GM19099 (cell line): ENCODE results near the gene PLCB2.

Experiments used
- POLR2A ChIP-seq: IDR thresholded peaks from 3 replicates; pipeline ENCODE4 v1.6.1; 2011; ENCODE audit warnings: low read depth; ENCODE audit not compliant: insufficient read length; ENCODE audit errors: extremely low read depth

Gene PLCB2

DNA sequence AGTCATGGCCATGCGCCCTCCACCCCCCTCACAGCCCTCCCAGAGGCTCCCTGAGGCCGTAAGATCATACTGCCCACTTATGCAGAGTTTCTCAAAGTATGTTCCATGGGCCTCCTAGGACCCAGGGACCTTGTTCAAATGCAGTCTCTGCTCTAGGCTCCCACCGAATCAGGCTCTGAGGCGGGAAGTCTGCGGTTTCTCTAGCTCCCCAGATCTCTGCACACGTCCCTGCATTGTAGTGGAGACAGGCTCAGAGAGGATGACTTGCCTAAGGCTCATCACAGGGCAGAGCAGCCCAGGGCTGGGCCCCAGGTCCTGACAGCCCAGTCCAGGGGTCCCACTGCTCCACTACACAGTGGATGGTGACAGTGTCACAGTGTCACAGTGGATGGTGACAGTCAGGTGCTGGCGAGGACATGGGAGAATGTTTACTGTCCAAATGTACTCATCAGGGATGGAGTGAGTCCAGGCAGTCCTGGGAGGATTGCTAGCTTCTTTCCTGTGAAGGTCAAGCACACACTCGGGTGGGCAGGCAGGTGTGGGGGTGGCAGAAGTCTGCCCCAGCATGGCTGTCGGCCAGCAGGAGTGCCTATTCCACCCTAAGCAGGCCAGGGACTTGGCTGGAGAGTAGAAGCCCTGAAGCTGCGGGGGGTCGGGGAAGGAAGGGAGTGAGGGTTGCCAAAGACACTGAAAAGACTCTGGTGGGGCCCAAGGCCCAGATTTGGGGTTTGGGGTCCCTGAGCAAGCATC lies 37.3 kb downstream of the PLCB2 start:
- no peak for TF ChIP-seq POLR2A

DNA sequence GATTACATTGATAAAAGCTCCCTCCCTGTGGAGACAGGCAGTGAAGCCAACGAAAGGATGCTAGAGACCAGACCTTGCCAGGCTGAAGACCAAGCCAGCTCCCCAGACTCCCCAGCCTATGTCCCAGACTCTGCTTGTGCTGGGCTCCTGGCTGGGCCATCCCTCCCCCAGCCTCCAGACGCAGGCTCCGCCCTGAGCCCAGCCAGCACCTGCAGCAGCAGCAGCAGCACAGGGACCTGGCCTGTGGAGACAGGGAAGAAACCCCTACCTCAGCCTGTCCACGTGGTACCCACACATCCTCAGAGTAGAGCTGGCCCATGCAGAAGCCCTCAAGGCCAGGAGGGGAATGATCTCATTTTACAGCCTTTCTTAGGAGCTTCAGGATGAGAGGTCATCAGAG lies 38.1 kb downstream of the PLCB2 start:
- TF ChIP-seq POLR2A: no peak

DNA sequence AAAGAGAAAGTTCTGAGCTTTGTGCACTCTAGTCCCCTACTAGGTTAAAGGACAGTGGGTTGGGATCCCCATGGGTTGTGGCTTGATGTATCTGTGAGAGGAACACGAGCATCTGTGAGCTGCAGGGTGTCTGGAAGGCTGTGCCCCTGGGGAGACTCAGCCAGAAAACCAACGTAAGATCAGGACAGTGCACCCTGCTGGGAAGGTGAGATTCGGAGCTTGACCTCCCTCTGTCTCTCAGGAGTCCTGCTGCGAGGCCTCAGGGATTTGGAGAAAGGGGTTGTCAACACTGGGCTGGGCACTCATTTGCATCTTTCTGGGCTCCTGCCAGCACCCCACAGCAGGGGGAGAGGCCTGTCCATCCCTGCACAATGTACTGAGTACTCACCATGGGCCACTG lies 40.1 kb downstream of the PLCB2 start:
- no peak for TF ChIP-seq POLR2A

DNA sequence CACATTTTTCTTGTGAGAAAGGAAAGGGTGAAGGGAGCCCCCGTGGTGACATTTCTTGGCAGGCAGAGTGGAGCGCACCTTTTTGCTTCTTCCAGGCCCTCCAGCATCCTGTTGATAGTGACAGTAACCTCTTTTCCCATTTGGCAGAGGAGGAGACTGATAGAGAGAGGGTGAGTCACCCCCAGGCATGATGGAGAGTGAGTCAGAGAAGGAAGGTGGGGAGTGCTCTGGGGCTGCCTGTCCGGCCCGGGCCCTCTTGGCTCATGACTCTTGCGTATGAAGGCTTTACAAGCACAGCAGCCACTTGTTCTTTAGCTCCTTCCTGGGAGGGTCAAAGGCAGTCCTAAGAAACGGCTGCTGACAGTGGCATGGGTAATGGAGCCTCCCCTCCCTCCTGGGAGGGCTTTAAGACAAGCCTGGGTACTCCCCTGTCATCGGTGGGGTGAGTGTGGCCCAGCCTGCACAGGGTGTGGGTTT lies 40.9 kb downstream of the PLCB2 start:
- no peak for TF ChIP-seq POLR2A

DNA sequence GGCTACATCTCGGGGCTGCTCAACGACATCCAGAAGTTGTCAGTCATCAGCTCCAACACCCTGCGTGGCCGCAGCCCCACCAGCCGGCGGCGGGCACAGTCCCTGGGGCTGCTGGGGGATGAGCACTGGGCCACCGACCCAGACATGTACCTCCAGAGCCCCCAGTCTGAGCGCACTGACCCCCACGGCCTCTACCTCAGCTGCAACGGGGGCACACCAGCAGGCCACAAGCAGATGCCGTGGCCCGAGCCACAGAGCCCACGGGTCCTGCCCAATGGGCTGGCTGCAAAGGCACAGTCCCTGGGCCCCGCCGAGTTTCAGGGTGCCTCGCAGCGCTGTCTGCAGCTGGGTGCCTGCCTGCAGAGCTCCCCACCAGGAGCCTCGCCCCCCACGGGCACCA lies 41.9 kb downstream of the PLCB2 start:
- TF ChIP-seq POLR2A: no peak

DNA sequence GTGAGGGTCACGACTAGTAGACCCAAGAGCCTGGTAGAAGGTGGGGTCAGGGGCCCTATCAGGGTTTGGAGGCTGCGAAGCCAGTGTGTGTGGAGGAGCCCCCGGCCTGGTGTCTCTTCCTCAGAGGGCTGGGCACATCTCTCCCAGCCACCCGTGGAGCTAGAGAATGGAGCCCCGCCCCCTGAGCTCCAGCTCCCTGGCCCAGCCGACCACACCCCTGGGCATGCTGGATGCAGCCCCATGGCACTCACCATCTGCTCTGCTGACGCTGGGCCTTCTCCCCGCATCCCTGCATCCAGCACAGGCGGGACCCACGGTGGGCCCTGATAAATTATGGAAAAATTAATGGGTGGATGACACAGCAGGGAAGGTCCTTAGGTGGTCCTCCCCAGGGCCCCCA lies 42.4 kb downstream of the PLCB2 start:
- TF ChIP-seq POLR2A: no peak

DNA sequence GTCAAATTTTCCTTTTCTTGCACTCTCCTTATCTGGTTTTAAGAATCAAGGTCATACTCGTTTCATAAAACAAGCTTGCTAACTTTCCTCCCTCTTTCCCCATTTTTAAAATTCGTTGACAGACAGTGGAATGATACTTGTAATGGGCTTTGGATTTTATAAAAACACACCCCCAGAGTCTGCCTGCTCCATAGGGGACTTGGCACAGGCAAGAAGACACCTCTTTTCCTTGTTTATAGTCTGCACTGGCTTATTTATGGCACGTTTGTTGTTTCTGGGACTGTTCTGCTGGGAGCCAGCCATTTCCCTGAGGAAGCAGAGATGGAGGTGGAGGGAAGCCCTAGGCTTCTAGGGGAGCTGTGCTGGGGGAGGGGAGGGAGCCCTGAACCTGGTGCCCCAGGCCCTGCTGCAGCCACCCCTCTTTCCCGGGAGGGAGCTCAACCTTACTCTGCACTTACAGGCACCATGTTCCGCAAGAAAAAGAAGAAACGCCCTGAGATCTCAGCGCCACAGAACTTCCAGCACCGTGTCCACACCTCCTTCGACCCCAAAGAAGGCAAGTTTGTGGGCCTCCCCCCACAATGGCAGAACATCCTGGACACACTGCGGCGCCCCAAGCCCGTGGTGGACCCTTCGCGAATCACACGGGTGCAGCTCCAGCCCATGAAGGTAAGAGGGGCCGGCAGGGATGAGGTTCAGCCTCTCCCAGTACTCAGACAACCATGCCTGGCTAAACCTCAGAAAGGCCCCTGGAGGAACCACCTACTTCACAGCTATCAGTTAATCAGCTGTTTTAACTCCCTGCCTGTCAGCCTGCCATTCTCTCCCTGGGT lies 43.2 kb downstream of the PLCB2 start:
- no peak for TF ChIP-seq POLR2A

DNA sequence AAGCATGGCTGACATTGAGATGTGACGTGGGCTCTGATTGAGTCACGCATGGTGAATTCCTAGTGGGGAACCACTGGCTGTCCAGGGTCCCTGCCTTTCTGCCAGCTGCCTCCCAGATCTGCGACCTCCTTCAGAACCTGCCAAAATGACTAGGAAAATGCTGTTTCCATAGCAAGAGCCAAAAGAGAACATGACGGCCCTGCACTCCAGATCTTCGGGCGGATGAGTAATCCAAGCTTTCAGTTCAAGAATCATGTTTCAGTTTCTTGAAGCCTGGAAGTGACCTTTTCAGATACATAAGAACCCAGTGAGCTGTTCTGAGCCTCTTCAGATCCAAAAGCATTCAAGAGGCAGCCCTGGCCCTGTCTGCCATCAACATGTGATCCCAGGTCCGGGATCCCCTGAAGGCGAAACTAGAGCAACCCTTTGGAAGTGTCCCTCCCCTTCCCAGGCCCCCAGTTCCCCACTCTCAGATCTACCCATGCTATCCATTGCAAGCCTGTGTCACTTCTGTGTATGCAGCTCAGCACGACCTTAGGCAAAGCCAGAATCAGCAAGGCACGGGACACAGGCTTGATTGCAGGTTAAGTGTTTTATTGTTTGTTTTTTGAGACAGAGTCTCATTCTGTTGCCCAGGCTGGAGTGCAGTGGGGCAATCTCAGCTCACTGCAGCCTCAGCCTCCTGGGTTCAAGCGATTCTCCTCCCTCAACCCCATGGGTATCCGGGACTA lies 44.5 kb downstream of the PLCB2 start:
- TF ChIP-seq POLR2A: no peak

DNA sequence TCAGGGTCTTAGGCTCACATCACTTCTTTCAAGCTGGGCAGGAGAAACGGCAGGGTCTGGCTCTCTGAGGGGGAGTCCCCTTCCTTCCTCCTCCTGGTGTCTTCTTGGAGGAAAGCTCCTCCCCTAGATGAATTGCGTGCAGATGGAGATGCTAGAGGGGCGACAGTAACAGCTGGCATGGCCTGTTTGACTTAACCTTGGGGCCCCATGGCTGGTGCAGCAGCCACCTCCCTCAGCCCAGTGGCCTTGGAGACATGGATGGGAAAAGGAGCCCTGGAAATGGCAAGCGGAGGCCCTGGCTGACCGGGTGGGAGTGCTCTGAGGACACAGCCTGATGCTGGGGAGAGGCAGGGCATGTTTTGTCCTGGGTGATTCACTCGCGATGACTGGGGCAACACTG lies 48.7 kb downstream of the PLCB2 start:
- no peak for TF ChIP-seq POLR2A

DNA sequence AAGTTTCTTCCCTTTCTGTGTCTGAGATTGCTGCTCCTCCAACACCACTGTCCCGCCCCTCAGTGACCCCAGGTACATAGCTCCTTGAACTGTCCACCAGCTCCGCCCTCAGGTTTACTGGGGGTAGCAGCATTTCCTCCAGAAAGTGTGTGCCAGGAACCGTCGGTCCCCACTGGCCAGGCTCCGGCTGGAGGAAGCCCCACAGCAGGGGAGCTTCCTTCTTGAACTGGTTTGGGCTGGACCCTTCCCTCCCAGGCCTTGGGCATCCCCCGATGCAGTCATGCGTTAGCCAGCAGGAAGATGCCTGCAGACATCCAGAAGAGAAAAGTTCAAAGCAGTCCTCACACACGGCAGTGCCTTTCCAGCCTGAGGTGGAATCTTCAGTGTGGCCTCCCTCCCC lies 49.2 kb downstream of the PLCB2 start:
- no peak for TF ChIP-seq POLR2A

DNA sequence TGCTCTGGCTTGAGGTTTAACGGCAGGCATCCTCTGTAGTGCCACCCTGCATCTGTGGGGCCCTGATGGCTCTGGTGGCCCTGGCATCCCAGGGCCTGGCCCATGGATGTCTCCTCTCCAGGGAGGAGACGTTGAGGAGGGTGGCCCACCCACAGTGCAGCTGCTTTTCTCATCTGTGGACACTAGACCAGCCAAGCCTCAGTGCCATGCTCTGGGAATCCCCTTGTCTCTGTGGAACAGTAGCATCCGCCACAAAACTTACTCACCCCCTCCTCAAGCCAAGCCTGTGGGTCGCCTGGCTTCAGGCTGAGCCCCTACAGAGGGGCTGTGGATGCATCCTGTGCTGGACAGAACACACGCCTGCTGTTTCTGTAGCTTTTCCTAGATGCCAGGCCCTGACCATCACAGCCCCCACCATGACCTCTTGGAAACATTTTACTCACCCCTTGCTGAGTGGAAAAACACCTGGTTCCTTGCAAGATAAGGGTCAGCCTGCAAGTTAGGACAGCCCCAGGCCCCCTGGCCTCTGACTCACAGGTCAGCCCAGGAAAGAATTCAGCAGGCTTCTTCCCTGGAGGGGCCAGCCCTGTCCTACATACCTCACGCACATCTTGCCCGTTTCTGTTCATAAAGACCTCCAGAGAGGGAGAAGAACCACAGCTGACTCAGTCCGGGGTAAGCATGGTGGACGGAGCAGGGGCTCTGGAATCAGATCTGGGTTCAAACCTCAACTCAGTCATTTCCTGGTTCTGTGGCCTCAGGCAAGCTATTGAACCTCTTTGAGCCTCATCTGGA lies 49.9 kb downstream of the PLCB2 start:
- no peak for TF ChIP-seq POLR2A

DNA sequence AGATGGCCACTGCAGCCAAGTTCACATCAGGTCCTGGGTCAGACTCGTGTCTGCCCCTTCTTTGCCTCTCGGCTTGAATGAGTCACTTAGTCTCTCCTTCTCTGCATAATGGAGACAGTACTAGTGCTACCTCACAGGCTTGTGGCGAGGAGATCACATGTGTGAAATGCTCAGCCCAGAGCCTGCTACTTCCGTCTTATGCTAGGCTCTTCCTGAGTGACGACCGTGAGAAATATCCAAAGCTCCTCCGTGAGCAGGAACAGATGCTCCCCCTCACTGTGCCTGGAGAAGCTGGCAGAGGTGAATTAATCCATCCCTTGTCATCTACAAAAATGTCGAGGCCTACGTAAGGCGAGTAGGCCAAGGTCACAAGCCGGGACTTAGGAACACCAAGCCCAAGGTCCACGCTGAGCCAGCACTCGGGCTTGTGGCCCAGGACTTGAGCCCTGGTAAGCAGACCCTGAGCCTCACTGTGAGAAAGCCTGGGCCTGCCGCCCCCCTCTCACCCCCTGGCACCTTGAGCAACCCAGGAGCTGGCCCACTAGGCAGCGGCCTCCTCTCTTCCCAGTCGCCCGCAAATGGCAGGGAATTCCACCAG lies 51.0 kb downstream of the PLCB2 start:
- no peak for TF ChIP-seq POLR2A

DNA sequence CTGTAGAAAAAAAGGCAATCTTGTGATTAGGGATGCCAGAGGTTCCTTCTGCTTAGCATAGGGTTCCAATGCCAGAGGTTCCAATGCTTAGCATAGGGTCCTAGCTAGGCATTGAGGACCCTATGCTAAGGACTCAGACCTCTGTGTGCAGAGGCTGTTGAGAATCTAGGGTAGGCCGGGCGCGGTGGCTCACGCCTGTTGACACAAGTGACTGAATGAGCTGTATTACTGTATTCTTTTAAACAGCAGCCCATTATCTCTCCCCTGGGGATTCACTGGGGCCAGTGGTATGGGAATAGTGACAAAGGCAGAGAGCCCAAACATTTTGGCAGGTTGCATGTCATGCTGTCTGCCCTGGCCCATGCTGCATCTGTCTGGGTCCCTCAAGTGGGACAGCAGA lies 52.7 kb downstream of the PLCB2 start:
- no peak for TF ChIP-seq POLR2A

DNA sequence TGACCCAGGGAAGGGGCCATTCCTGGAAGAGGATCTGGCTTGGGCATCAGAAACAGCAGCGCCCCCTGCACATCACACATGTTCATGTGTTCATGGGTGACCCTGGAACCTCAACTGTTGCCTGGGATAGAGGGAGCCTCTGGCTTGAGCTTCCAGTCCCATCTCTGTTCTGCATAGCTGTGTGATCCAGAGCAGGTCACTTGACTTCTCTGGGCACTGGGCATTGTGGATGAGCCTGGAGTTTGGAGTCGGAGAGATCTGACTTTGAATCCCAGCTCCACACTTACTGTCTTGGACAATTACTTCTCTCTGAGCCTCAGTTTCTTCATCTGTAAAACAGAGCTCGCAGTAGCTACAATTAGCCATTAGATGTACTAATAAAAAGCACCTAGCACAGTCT lies 53.3 kb downstream of the PLCB2 start:
- TF ChIP-seq POLR2A: no peak
